Measurements from ENCODE around the gene LILRA5.

LILRA5 gene

GRCh38 chr19:54297759-54298305 lies 15.1 kb downstream of the LILRA5 start:
- TF ChIP-seq CEBPB (IDR thresholded peaks at IDR 0.05) (no peak), REST (IDR thresholded peaks at IDR 0.05; ENCODE audit: low read depth) (no peak), TEAD4 (IDR thresholded peaks at IDR 0.05) (no peak), NFIC (IDR thresholded peaks at IDR 0.05) (no peak), TCF12 (IDR thresholded peaks at IDR 0.05; ENCODE audit: low read depth) (no peak), FOXM1 (IDR thresholded peaks at IDR 0.05; ENCODE audit: borderline replicate concordance, low read depth) (no peak), ZBTB7A (IDR thresholded peaks at IDR 0.05; ENCODE audit: low read depth) (no peak), EGR1 (IDR thresholded peaks at IDR 0.05) (no peak), RAD21 (IDR thresholded peaks at IDR 0.05; ENCODE audit: low read depth) (no peak), YY1 (IDR thresholded peaks at IDR 0.05; ENCODE audit: low read depth) (no peak), USF1 (IDR thresholded peaks at IDR 0.05) (no peak), MAX (IDR thresholded peaks at IDR 0.05) (no peak), TAF1 (IDR thresholded peaks at IDR 0.05; ENCODE audit: low read depth) (no peak), CREB1 (IDR thresholded peaks at IDR 0.05; ENCODE audit: low read depth) (no peak), EP300 (IDR thresholded peaks at IDR 0.05; ENCODE audit: borderline replicate concordance) (no peak)

GRCh38 chr19:54294539-54294938 lies 18.4 kb downstream of the LILRA5 start:
- TF ChIP-seq RAD21 (IDR thresholded peaks at IDR 0.05; ENCODE audit: low read depth) = no peak
- TF ChIP-seq TEAD4 (IDR thresholded peaks at IDR 0.05) = no peak
- no peak for TF ChIP-seq CEBPB (IDR thresholded peaks at IDR 0.05)
- TF ChIP-seq NFIC (IDR thresholded peaks at IDR 0.05) = no peak

GRCh38 chr19:54287456-54287855 lies 25.5 kb downstream of the LILRA5 start:
- no peak for TF ChIP-seq CEBPB (IDR thresholded peaks at IDR 0.05)

GRCh38 chr19:54282686-54283470 lies 30.1 kb downstream of the LILRA5 start:
- TF ChIP-seq YY1 (IDR thresholded peaks at IDR 0.05; ENCODE audit: low read depth) (no peak), TEAD4 (IDR thresholded peaks at IDR 0.05) (no peak), MAX (IDR thresholded peaks at IDR 0.05) (no peak), TCF12 (IDR thresholded peaks at IDR 0.05; ENCODE audit: low read depth) (no peak), CEBPB (IDR thresholded peaks at IDR 0.05) (no peak), EGR1 (IDR thresholded peaks at IDR 0.05) (no peak), ZBTB7A (IDR thresholded peaks at IDR 0.05; ENCODE audit: low read depth) (no peak)

- TF ChIP-seq REST (IDR thresholded peaks at IDR 0.05; ENCODE audit: low read depth) (no peak), TCF12 (IDR thresholded peaks at IDR 0.05; ENCODE audit: low read depth) (no peak), TAF1 (IDR thresholded peaks at IDR 0.05; ENCODE audit: low read depth) (no peak), ZBTB7A (IDR thresholded peaks at IDR 0.05; ENCODE audit: low read depth) (no peak), CREB1 (IDR thresholded peaks at IDR 0.05; ENCODE audit: low read depth) (no peak), TEAD4 (IDR thresholded peaks at IDR 0.05) (no peak), NFIC (IDR thresholded peaks at IDR 0.05) (no peak), YY1 (IDR thresholded peaks at IDR 0.05; ENCODE audit: low read depth) (no peak), RAD21 (IDR thresholded peaks at IDR 0.05; ENCODE audit: low read depth) (no peak), MAX (IDR thresholded peaks at IDR 0.05) (no peak), USF1 (IDR thresholded peaks at IDR 0.05) (no peak), FOXM1 (IDR thresholded peaks at IDR 0.05; ENCODE audit: borderline replicate concordance, low read depth) (no peak), CEBPB (IDR thresholded peaks at IDR 0.05) (no peak), EP300 (IDR thresholded peaks at IDR 0.05; ENCODE audit: borderline replicate concordance) (no peak)
These were observed 31.8 kb downstream of the LILRA5 start, which contains the start of gene LILRB2 for GRCh38 chr19:54281007-54281728. Gene LILRB2 (minus strand): TSS chr19:54281110. CDS start chr19:54280496, 614 bp downstream.

Data from Ishikawa (cell line).